AML-193 (cell line): ENCODE data around the gene PTK6.

ENCODE experiments used
- DNase-seq, 2 experiments: peaks; one replicate each; lab custom pipeline; 2025; lab: John Stamatoyannopoulos, UW

Gene PTK6

DNA sequence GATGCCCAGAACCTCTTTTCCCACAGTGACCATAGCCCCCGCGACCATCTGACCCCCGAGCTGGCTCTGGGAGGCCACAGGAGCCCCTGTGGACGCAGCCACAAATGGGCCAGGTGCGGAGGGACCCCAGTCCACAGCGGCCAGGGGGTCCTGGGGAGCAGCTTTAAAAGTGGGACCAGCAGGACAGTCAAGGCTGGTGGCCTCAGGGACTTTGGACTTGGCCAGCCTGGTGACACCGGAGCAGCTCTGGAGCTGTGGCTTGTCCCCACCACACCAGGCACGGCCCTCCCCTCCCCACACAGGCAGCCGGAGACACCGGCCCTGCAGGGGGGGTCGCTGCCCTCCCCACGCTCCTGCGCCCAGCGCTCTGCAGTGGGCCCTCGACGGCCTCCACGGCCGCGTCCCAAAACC is 20.3 kb upstream of the PTK6 start:
- no peak for DNase-seq

- DNase-seq, result no peak
Observed at GRCh38 chr20:63556873-63557478, 19.8 kb upstream of the PTK6 start.

GRCh38 chr20:63555661-63556381 is 18.6 kb upstream of the PTK6 start:
- no peak for DNase-seq

- no peak for DNase-seq
Observed at GRCh38 chr20:63554361-63555278, 17.4 kb upstream of the PTK6 start.

- no peak for DNase-seq
Observed at GRCh38 chr20:63553933-63554290, 16.7 kb upstream of the PTK6 start, which contains the start of gene FNDC11. FNDC11 (plus strand) TSS chr20:63554159; CDS start chr20:63555664, 1,505 bp downstream.

DNA sequence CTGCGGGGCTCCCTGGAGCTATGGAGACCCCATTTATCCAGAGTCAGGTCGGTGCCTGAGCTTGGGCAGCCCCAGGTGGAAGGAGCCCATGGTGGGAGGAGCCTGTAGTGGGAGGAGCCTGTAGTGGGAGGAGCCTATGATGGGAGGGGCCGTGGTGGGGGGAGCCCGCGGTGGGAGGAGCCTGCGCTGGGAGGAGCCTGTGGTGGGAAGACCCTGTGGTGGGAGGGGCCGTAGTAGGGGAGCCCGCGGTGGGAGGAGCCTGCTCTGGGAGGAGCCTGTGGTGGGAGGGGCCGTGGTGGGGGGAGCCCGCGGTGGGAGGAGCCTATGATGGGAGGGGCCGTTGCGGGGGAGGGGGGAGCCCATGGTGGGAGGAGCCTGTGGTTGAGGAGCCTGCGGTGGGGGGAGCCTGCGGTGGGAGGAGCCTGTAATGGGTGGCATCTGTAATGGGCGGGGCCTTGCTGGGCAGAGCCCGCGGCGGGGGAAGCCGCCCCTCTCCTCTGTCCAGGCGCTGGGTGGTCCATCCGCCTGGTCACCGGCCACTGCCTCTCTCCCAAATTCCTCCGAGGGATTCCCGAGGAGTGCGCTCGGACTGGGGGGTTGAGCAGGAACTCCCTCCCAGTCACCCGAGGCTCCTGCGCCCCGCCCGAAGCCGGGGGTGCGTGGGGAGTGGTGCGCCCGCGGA is 16.2 kb upstream of the PTK6 start:
- DNase-seq, result no peak

DNA sequence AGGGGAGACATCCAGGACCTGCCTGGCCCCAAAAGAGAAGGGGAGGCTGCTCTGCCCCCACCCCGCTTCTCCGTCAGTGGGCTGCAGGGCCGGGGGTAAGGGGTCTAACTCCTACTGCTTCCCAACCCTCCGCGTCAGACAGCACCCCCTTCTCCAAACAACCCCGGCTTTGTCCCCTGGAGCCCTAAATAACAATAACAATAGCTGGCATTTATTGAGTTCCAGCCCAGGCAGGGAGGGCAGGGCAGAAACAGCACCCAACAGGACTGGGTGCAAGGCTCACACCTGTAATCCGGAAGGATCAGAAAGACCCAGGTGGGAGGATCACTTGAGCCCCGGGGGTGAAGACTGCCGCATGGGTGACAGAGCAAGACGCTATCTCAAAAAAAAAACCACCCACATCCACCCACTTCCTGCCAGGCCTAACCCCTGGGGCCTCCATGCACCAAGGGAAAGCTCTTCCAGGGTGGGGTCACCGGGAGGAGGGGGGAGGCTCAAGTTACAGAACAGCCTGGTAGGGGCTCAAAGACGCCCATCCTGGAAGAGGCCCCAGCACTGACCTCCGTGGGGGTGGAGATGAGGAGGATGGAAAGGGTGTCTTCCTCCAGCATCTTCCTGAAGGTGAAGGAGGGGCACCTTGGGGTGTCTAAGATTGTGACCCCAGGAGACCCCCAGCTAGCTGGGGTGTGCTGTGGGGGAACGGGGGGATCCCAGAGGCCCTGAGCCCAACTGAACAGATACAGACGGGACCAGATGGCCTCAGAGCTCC is 15.5 kb upstream of the PTK6 start:
- no peak for DNase-seq

GRCh38 chr20:63551068-63551467 is 13.9 kb upstream of the PTK6 start:
- no peak for DNase-seq

DNA sequence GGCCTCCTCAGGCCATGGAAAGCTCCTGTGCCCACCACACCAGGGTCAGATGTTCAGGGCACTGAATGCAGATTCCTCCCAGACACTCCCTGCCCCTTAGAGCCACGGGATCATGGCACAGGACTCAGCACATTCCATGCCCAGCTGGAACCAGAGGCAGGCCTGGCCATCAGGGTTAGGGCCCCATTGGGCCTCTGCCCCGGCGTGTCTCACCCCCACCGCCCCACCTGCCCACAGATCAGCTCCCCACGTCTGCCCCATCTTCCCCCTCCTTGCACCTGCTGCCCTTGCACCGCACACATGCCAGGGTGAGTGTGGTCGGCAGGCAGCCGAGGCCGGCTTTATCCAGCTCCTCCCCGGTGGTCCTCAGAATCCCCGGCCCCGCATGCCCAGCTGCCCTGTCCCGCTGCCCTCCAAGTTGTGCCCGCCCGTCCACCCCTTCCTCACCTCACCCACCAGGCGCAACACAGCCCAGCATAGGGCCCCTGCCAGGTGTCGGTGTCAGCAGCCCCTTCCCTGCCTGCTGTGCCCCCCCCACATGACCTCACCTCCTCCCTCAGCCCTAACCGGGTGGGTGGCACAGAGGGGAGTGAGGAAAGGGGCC is 12.6 kb upstream of the PTK6 start:
- DNase-seq, result no peak

GRCh38 chr20:63549019-63549418 is 11.8 kb upstream of the PTK6 start:
- no peak for DNase-seq

- DNase-seq, result no peak
Observed at GRCh38 chr20:63548542-63548941, 11.4 kb upstream of the PTK6 start.

DNA sequence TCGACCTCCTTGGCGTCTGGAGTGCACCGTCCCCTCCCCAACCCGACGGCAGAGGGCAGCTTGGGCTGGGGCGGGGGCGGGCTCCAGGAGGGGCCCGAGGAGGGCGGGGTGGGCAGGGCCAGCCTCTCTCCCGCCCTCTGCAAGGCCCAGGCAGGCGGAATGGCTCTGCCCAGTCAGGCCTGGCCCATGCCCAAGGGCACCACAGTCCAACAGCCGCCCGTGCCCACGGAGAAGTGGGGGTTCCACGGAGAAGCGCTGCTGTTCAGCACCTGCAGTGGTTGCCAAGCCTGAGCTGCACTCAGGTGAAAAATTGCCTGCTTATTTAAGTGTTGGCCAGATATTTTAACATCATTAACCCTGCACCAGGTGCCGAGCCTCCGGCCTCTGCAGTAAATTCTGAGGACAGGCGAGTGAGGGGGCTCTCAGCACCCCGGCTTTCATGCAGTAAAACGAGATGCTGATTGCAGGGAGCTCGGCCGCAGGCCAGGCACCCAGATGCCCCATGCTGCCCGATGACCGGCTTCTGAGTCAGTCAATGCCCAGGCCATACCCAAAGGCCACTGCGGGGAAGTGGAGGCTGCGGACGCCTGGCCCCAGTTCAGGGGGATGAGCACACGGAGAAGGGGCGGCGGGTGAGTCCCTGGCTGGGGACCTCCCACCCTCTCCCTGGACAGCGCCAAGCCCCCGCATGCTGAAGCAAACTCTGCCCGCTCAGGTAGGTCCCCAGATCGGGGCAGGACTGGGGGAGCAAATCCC is 10.7 kb upstream of the PTK6 start, which contains the start of gene SRMS:
Gene SRMS, minus strand, starts transcription at position 25 of the 756 bp plus-strand sequence. CDS start 286 bp downstream, outside the sequence.
- DNase-seq, result no peak

DNA sequence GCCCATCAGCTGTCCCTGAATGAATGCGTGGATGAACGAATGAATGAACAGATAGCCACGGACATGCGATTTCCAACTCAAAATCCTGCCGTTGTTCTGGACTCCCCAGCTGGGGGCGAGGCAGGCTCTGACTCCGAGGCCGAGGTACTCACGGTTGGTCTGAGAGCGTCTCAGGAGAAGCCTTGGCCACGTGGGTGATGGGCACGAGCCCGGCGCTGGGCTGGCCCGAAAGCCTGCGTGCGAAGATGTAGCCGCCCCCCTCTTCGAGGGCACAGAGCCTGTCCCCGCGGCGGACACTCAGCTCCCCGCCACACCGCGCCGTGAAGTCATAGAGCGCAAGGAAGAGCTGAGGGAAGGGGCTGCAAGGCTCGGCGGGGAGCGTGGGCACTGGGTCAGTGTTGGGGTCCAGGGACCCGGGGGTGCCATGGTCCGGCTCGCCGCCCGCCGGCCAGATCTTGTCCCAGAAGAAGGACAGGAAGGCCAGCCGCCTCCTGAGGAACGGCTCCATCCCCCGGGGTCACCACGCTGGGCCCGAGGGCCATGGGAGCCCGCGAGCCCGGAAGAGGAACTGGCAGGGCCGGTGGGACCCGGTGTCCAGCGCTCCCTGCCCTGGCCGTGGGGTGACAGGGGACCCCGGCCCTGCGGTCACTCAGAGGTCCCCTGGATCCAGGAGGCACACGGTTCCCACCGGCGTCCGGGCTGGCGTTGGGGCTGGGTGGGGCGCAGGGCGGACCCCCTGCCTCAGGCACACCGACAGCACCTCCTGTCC is 10.0 kb upstream of the PTK6 start:
- no peak for DNase-seq

- no peak for DNase-seq
Observed at GRCh38 chr20:63546256-63546955, 9.2 kb upstream of the PTK6 start.

DNA sequence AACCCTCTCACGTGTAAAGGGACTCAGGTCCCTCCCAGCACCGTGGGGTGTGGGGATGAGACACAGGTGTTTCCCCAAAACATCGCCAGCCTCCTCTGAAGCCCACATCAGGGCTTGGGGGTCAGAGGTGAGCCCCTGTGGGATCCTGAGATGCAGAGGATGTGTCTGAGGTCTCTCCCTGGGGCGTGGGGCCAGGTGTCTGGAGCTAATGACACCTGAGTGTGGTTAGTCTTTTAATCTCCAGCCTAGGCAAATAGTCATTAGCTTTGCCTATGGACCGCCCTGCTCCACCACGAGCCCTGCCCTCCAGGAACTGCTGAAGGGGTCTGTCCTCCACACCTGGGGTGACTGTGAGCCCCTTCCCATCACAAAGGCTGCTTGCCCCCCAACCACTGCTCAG is 8.6 kb upstream of the PTK6 start:
- no peak for DNase-seq

DNA sequence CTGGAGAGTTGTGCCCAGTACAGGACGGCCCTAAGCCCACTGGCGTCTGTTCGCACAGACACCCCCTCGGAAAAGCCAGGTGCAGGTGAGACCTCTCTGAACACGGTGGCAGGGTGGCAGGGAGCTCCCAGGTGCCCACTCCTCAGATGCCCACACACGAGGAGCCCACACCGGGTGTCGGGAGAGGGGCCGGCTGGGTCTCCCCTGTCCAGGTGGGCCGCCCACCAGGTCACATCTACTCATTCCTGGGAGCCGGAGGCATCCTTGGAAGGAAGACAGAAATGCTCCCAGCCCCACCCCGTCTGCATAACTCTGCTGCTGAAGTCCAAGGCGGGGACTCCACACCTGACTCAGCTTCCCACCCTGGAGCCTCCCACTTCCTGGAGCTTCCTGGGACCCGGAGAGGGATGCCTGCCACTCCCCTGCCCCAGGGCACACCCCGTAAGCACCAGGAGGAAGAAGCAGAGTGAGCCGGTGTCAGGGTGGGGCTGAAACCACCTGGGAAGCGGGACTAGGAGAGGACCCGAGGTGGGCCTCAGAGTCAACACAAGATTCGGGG is 7.9 kb upstream of the PTK6 start:
- DNase-seq, result no peak

DNA sequence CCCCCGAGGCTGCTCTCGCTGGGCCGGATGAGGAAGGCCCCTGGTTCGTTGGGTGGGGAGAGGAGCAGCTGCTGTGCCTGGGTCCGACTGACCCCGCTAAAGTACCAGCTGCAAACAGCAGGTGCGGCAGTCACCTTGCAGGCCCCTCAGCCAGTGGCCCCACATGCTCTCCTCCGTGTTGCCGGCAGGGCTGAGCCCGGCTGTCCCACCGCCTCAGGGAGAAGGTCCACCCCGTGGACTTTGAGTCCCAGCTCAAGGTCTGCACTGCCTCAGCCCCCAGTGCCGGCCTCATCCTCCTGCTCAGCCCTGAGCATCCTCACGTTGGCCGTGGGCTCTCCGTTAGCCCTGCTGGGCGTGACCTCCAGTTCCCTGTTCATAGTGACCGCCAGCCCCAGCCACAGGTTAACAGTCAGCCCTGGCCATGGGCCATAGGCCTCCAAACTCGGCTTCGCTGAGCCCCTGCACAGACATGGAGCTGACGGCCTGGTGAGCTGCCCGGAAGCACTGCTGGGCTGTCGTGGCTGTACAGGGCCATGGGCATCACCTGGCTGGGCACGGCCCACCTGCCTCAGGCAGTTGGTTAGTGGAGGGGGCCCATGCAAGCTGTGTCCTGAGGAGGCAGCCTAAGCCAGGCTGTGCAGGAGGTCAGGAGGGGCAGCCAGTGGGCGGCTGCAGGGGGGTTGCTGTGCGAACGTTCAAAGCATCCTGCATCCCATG is 7.2 kb upstream of the PTK6 start:
- DNase-seq, result no peak

GRCh38 chr20:63543733-63544132 is 6.6 kb upstream of the PTK6 start:
- DNase-seq, result no peak
